Fibroblast of skin of right biceps (primary cell): ENCODE data around the gene AFG1L.
"Not testable (repeated sequence)": the region's sequence is repeated elsewhere in the genome, so short reads cannot be mapped to it uniquely, and the experiment has no call there.

Experiments
- DNase-seq: peaks from one replicate; pipeline ENCODE4 v3.0.0-alpha.2; 2013

The AFG1L gene

DNA sequence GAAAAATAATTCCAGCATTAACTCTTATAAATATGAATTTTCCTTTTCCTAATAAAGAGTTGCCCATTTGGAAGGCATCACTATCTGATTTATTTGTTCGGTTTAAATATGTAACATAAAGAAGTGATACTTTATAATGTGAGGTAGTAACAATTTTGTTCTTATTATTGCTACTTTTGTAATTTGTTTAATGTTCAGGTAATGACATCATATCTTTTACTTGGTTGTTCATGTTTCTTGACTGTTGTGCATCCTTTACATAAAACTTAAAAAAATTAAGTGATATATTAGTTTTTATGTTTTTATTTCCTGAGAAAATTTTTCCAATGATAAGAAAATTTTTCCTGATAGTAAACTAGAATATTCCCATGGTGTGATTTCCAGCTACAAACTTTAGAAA, 124.6 kb downstream of the AFG1L start:
- DNase-seq = no peak

- no peak for DNase-seq
These were observed 125.2 kb downstream of the AFG1L start for GRCh38 chr6:108419934-108420609.

DNA sequence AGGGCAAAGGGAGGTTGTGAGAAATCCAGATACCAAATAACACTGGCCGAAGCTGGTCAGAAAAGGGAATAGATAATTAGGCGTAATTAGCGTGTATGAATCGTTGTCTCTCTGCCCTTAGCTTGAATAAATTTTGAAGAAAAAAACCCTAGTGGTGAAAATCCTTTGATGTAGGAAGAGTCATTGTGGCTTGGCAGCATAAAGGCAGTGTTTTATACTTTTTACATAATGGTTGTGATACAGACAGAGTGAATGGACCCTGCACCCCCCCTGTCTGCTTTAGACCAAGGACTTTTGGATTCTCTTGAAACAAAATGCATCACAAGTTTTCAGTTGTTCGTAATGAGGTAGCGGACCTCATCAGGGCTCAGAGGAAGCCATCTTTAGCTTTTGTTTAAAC, 126.5 kb downstream of the AFG1L start:
- no peak for DNase-seq

- DNase-seq = peak; percentile 3
These were observed 129.3 kb downstream of the AFG1L start for GRCh38 chr6:108423982-108424705.

- DNase-seq = no peak
These were observed 130.6 kb downstream of the AFG1L start for GRCh38 chr6:108425428-108425827.

DNA sequence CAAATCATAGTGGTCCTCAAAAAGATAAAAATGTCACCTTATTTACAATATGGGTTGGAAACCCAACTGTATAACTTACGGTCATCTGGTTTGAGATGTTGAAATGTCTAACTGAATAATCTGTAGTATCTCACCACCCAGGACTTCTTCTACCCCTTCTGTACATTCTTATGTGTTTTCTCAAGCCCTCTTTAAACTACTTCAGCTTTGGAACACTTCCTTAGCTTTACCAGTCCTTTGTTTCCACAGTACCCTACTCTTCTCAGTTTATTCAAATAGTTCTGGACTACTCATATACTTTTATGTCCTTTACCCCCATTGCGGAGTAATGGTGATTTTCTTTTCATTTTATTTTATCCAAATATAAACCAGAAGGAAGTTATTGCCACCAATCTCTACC, 137.3 kb downstream of the AFG1L start:
- DNase-seq = no peak

- no peak for DNase-seq
These were observed 137.9 kb downstream of the AFG1L start for GRCh38 chr6:108432792-108433191.

DNA sequence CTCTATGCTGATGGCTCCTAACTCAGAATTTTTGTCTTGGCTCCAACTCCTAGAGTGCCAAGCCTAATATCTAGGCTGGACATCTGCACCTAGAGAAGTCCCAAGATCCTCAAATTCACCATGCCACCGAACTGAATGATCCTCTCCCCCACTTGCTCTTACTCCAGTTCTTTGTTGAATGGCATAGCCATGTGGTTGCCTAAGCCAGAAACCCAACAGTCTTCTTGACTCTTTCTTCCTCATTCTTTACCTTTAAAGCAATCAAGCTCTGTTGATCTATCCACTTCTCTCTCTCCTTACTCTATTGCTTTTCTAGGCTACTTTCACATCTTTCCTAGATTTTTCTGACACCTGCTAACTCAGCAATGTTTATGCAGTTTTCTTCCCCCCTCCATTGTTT, 139.4 kb downstream of the AFG1L start:
- DNase-seq = no peak

GRCh38 chr6:108435391-108435790, 140.5 kb downstream of the AFG1L start:
- DNase-seq = no peak

DNA sequence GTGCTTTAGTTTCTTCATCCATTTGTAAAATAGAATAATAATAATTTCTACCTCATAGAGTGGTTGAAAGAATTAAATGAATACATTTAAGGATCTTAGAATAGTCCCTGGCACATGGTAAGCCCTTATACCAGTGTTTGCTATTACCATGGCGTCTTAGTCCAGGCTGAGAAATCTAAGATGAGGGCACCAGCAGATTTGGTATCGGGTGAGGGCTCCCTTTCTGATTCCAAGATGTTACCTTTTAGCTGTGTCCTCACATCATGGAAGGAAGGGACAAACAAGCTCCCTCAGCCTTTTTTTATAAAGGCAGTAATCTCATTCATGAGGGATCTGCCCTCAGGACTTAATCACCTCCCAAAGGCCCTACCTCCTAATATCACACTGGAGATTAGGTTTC, 141.9 kb downstream of the AFG1L start:
- no peak for DNase-seq

GRCh38 chr6:108437821-108438220, 143.0 kb downstream of the AFG1L start:
- peak; percentile 3 for DNase-seq

- no peak for DNase-seq
These were observed 144.1 kb downstream of the AFG1L start for GRCh38 chr6:108438918-108439317.

DNA sequence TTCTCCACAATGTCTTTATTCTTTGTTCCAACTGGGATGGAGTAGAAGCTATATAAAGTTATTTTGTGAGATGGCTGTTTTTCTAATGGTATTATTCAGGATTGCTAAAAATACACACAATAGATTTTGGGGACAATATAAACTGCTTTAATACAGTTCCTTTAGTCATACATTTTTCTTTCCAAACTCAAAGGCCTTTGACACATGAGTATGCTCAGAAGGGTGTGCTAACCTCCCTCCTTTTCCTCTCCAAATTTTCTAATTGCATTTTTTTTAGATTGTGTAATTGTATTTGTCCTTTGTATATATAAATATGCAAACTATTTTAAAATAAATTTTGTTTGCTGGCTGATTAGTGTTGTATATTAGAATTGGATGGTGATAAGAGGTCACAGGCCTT, 146.3 kb downstream of the AFG1L start:
- DNase-seq = no peak

GRCh38 chr6:108442770-108443520, 148.1 kb downstream of the AFG1L start:
- DNase-seq = no peak

DNA sequence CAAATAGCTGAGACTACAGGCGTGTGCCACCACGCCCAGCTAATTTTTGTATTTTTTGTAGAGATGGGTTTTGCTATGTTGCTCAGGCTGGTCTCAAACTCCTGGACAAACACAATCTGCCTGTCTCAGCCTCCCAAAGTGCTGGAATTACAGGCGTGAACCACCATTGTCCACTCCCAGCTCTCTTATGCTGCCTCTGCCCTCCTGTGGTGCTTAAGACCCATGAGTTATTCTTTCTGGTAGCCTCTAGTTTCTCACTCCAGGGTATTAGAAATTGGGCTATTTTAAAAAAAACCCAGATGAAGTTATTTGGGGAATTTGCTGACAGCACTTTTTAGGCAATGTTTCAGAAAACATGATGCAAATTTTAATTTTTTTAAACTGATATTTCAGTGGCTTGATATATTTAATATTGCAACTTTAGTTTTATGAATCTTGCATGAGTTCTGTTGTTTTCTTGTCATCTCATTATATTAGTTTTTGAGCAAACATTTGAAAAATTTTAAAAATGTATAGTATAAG, 151.8 kb downstream of the AFG1L start:
- no peak for DNase-seq

DNA sequence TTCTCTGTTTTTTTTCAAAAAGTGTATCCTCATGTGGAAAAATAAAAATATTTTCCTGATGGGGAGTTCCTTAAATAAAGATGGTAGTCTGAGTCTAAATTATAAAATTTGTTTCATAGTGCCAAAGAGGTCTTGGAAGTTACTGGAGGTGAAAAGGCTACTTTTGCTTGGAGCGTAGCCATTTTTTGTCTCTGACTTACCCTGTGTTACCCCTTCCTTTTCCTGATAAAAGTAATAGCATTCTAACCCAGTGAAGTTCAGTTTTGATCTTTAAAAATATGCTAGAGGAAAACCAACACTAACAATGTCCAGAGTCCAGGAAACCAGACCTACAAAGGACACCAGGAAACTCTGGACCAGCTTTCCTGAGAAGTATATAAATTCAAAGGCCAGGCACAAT, 153.6 kb downstream of the AFG1L start:
- DNase-seq = no peak

- DNase-seq = not testable (repeated sequence)
These were observed 154.9 kb downstream of the AFG1L start for GRCh38 chr6:108449717-108450116.

DNA sequence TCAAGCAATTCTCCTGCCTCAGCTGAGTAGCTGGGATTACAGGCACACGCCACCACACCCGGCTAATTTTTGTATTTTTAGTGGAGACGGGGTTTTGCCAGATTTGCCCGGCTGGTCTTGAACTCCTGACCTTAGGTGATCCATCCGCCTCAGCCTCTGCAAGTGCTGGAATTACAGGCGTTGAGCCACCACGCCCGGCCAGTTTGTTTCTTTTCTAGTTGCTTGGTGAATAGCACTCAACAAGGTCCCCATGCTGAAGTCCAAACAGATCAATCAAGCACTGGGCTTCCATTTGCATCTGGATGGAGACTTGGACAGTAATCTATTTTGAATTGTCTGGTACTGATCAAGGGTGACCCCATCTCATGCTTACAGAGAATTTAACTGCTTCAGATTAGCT, 157.0 kb downstream of the AFG1L start:
- DNase-seq = no peak

DNA sequence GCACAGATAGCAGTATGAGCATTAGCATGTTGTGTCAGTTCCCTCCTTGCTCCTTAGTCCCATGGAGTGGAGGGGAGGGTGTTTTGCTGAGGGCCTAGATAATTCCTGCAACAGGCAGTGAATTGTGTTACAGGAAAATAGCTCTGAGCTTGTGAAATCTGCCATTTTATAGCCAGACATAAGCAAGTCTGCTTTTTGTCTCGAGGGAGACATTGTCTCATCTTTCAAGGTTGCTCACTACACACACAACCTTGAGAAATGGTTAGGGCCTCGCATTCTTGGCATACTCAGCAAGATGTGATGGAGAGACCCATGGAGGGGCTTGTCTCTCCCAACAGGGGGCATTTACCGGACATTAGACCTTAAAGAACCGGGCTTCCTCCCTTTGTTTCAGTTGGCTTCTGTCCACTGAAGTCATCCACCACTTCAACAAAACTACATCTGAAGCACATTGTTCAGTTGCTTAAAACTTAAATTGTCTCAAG, 157.9 kb downstream of the AFG1L start:
- DNase-seq = peak; percentile 81

GRCh38 chr6:108453601-108454185, 158.8 kb downstream of the AFG1L start:
- peak; percentile 78 for DNase-seq

- no peak for DNase-seq
These were observed 159.5 kb downstream of the AFG1L start for GRCh38 chr6:108454356-108454755.

GRCh38 chr6:108455688-108456087, 160.8 kb downstream of the AFG1L start:
- DNase-seq = no peak

DNA sequence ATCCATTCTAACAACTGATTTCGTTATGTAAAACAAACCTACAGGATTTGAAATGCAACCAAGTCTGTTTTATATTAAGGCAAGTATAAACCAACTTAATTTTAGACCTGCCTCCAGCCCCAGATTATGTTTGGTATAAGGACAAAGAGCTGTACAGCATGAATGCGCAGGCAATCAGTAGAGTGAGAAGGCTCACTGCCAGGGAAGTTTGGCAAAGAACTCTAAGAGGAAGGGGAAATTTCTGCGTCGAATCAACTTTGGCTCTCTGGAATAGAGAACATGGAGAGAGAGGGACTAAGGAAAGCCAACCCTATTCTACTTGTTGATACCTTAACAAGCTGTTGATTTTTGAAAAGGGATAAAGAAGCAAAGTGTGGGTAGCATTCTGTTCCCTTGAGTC, 168.9 kb downstream of the AFG1L start:
- DNase-seq = no peak
